22Rv1 (cell line): Measurements from ENCODE around the gene GNG12.

Experiments
- H3K27ac ChIP-seq: fragments of 450-650 bp; 2 replicates; pipeline ENCODE4 v1.5.1; 2017
- CTCF ChIP-seq: fragments of 450-650 bp; IDR thresholded peaks from 2 replicates; pipeline ENCODE4 v1.5.1; 2017; ENCODE audit warnings: mild to moderate bottlenecking
- ZFX ChIP-seq: fragments of 450-650 bp; IDR thresholded peaks from 2 replicates; pipeline ENCODE4 v1.6.1; 2017; ENCODE audit warnings: antibody characterized with exemption, borderline replicate concordance

GNG12 gene

GRCh38 chr1:67652800-67653199 lies 180.5 kb downstream of the GNG12 start:
- TF ChIP-seq ZFX (no peak), CTCF (no peak)
- H3K27ac ChIP-seq = no peak overlapping the region
